HAP-1 (cell line): ENCODE measurements around the gene TMEM238.

Experiments used
- DNase-seq, 2 experiments: peaks; one replicate each; pipeline ENCODE4 v3.0.0-alpha.2; 2016 to 2020; ENCODE audit warnings: low spot score in 2 of 2
- H3K27me3 ChIP-seq: fragments of 250-450 bp; sonication (Bioruptor Pico); 2 replicates; pipeline ENCODE4 v1.5.1; 2020; ENCODE audit warnings: low read depth, mild to moderate bottlenecking, moderate library complexity
- H3K36me3 ChIP-seq: fragments of 250-450 bp; sonication (Bioruptor Pico); replicated peaks from 2 replicates; pipeline ENCODE4 v1.5.1; 2020; ENCODE audit warnings: mild to moderate bottlenecking
- H3K4me1 ChIP-seq: fragments of 250-450 bp; sonication (Bioruptor Pico); 2 replicates; pipeline ENCODE4 v1.5.1; 2020; ENCODE audit warnings: mild to moderate bottlenecking
- H3K4me3 ChIP-seq: fragments of 250-450 bp; sonication (Bioruptor Pico); 2 replicates; pipeline ENCODE4 v1.5.1; 2020; ENCODE audit warnings: mild to moderate bottlenecking, moderate library complexity
- H3K9me3 ChIP-seq: fragments of 250-450 bp; sonication (Bioruptor Pico); 2 replicates; pipeline ENCODE4 v1.5.1; 2020; ENCODE audit warnings: mild to moderate bottlenecking, moderate library complexity
- in situ Hi-C: fragments of 300-500 bp; cut with MboI; formaldehyde crosslinking; loops from 3 replicates; pipeline ENCODE4 v1.14.3; 2020; ENCODE audit warnings: low sequenced_read_pairs, inconsistent platforms, mixed read lengths

The TMEM238 gene

DNA sequence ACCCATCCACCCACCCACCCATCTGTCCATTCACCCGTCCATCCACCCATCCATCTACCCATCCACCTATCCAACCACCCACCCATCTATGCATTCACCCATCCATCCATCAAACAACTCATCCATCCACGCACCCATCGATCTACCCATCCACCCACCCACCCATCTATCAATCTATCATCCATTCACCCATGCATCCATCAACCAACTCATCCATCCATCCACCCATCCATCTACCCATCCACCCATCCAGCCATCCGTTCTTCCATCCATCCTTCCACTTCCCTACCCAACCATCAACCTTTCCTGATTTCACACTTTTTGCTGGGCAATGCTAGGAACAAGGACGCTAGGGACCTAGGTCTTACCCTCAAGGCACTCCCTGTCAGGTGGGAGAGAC, 2.1 kb downstream of the TMEM238 start:
- Histone ChIP-seq H3K27me3 (no peaks in the 10 kb centered on the region), H3K9me3 (no peaks in the 10 kb centered on the region; the same call in 1 of the 2 replicates), H3K36me3 (peaks cover 12% of the 10 kb centered on the region), H3K4me3 (no peak overlapping the region), H3K4me1 (peaks cover 13% of the 10 kb centered on the region)
- no peak for DNase-seq
- in situ Hi-C loops: loop anchor here (10.0 kb wide), 1 partner anchor 77 kb away; no protein-coding TSS in a partner anchor

DNA sequence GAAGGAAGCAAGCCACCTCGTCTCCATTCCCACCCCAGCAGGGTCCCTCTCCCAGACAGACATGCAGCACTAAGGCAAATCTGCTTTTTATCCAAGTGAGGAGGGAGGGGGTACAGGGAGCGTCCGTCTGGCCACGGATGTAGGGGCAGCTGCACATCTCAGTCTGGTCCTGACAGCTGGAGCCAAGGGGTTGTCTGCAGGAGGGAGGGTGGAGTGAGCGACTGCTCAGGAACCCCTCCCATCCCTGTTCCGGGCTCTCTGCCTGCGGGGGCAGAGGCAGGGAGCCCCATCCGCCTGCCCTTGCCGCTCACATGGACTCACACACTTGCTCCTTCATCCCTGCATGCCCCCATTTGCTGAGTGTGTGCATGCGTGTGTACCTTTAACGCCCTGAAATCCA, 4.9 kb downstream of the TMEM238 start:
- H3K4me1 ChIP-seq: peaks cover 8% of the 10 kb centered on the region
- no peak for DNase-seq
- no peaks in the 10 kb centered on the region for H3K27me3 ChIP-seq
- no peaks in the 10 kb centered on the region; the same call in 1 of the 2 replicates for H3K9me3 ChIP-seq
- in situ Hi-C loops: no loop called here
- H3K4me3 ChIP-seq: no peak overlapping the region
- H3K36me3 ChIP-seq: no peaks in the 10 kb centered on the region

DNA sequence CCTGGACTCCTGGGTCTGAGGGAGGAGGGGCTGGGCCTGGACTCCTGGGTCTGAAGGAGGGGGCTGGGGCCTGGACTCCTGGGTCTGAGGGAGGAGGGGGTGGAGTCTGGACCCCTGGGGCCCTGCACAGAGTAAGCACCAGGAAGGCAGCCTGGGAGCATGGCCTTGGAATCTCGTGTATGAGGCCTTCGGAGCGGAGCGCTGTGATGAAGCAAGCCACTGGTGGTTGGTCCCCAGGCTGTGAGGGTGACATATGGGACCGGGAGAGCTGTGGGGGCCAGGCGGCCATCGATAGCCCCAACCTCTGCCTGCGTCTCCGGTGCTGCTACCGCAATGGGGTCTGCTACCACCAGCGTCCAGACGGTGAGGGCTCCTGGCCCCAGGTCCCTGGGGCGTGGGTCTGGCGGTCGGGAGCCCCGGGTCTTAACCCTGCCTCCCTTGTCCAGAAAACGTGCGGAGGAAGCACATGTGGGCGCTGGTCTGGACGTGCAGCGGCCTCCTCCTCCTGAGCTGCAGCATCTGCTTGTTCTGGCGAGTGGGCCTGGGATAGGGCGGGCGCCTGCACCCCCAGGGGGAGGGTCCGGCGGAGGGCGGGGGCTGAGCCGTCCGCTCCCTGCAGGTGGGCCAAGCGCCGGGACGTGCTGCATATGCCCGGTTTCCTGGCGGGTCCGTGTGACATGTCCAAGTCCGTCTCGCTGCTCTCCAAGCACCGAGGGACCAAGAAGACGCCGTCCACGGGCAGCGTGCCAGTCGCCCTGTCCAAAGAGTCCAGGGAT, 6.5 kb downstream of the TMEM238 start:
- Histone ChIP-seq H3K27me3 (no peaks in the 10 kb centered on the region), H3K4me1 (no peaks in the 10 kb centered on the region; the same call in 1 of the 2 replicates), H3K9me3 (no peaks in the 10 kb centered on the region; the same call in 1 of the 2 replicates), H3K36me3 (no peaks in the 10 kb centered on the region), H3K4me3 (no peak overlapping the region)
- no peak for DNase-seq
- in situ Hi-C loops: no loop called here

GRCh38 chr19:55376241-55376933, 7.7 kb downstream of the TMEM238 start, which contains the start of gene TMEM190:
Gene TMEM190 (plus strand): TSS chr19:55376826. CDS start chr19:55376854, 28 bp downstream.
- peak in 1 of 2 experiments; percentile 56 for DNase-seq
- Histone ChIP-seq H3K9me3 (no peaks in the 10 kb centered on the region), H3K4me3 (no peak within 1 kb of the TSS), H3K27me3 (peaks cover 9% of the 10 kb centered on the region), H3K4me1 (no peaks in the 10 kb centered on the region; the same call in 1 of the 2 replicates), H3K36me3 (no peaks in the 10 kb centered on the region)
- in situ Hi-C loops: no loop called here

- in situ Hi-C loops: no loop called here
- Histone ChIP-seq H3K27me3 (peaks cover 25% of the 10 kb centered on the region), H3K4me3 (no peak overlapping the region), H3K9me3 (no peaks in the 10 kb centered on the region), H3K36me3 (no peaks in the 10 kb centered on the region), H3K4me1 (no peaks in the 10 kb centered on the region; the same call in 1 of the 2 replicates)
- no peak for DNase-seq
These were observed 9.9 kb downstream of the TMEM238 start for GRCh38 chr19:55373993-55374757.

GRCh38 chr19:55373306-55373992, 10.6 kb downstream of the TMEM238 start:
- no peaks in the 10 kb centered on the region; the same call in 1 of the 2 replicates for H3K4me1 ChIP-seq
- peaks cover 29% of the 10 kb centered on the region for H3K27me3 ChIP-seq
- H3K36me3 ChIP-seq: no peaks in the 10 kb centered on the region
- no peak overlapping the region for H3K4me3 ChIP-seq
- no peak for DNase-seq
- H3K9me3 ChIP-seq: no peaks in the 10 kb centered on the region
- in situ Hi-C loops: no loop called here

DNA sequence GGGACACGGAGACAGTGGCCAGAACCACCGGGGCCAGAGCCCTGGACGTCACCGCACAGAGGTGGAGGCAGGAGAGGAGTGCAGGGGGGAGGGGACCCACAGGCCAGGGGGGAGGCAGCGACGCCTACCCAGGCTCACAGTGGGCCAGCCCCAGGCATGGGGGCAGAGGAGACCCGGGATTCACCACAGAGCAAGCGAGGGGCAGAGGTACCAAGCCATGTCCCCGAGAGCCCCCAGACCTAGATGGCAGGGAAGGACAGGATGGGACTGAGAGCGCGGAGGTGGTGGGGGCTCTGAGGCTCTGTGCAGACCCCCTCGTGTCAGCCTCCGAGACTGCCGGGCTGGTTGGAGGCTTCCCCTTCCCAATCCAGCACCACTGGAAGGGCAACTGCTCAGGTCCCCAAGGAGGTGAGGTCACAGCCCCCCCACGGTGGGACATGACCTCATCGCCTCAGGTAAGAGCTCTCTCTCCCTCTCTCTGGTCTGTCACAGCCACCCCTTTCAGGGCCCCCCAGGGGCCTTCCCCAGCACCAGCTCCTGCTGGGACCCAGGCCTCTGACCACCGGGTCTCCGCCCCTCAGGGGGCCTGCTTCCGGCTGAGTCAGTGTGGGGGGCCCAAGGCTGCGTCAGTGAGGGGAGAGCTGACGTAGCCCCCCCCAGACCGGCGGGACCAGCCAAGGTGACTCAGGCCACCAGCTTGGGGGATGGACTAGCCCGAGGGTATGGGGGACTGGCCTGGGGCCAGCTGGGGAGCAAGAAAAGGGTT, 11.6 kb downstream of the TMEM238 start:
- in situ Hi-C loops: no loop called here

DNA sequence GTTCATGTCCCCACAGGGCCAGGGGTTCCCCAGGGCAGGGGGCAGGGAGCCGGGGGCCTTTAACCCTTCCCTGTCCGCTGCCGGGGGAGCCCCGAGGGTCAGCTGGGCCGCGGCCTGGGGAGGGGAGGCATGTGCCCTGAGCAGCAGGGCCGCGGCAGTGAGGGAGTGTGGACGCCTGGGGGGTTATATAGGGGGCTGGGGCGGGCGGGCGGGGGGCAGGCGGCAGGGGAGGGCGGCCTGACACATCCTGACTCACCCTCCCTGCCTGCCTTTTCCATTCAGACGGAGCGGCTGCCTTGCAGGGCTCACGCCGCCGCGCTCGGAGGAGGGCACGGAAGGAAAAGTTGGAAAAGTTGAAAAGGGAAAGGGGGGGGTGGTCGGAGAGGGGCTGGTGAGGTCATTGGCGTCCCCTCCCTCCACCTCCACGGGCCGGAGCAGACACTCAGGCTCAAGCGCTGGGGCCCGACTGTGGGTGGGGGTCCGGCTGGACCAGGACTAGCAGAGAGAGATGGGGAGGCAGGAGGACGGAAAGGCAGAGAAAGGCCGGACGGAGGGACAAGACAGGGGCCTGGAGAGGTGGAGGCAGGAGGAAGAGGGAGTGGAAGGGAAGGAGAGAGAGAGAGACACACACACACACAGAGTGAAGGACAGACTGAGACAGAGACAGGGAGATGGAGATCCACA, 13.6 kb downstream of the TMEM238 start, which contains the start of gene IL11:
Gene IL11, minus strand, starts transcription at position 159 of the 684 bp plus-strand sequence. Its CDS starts 153 bp downstream, at position 6.
- in situ Hi-C loops: no loop called here

More for the DNA sequence above, 11.6 kb downstream of the TMEM238 start:
- H3K36me3 ChIP-seq: no peaks in the 10 kb centered on the region
- H3K4me1 ChIP-seq: no peaks in the 10 kb centered on the region; the same call in 1 of the 2 replicates
- no peak for DNase-seq
- no peak overlapping the region for H3K4me3 ChIP-seq
- H3K9me3 ChIP-seq: no peaks in the 10 kb centered on the region
- peaks cover 30% of the 10 kb centered on the region for H3K27me3 ChIP-seq

GRCh38 chr19:55369653-55370304, 14.3 kb downstream of the TMEM238 start:
- in situ Hi-C loops: no loop called here
- no peaks in the 10 kb centered on the region for H3K9me3 ChIP-seq
- peaks cover 30% of the 10 kb centered on the region for H3K27me3 ChIP-seq
- peak; percentile 10 to 70 for DNase-seq
- H3K36me3 ChIP-seq: no peaks in the 10 kb centered on the region
- peak overlapping the region; percentile 31 for H3K4me3 ChIP-seq
- no peaks in the 10 kb centered on the region for H3K4me1 ChIP-seq

More for the DNA sequence above, 13.6 kb downstream of the TMEM238 start, which contains the start of gene IL11:
- Histone ChIP-seq H3K27me3 (peaks cover 30% of the 10 kb centered on the region), H3K4me3 (peak within 1 kb of the TSS; percentile 31), H3K36me3 (no peaks in the 10 kb centered on the region), H3K9me3 (no peaks in the 10 kb centered on the region), H3K4me1 (no peaks in the 10 kb centered on the region)
- DNase-seq: no peak

DNA sequence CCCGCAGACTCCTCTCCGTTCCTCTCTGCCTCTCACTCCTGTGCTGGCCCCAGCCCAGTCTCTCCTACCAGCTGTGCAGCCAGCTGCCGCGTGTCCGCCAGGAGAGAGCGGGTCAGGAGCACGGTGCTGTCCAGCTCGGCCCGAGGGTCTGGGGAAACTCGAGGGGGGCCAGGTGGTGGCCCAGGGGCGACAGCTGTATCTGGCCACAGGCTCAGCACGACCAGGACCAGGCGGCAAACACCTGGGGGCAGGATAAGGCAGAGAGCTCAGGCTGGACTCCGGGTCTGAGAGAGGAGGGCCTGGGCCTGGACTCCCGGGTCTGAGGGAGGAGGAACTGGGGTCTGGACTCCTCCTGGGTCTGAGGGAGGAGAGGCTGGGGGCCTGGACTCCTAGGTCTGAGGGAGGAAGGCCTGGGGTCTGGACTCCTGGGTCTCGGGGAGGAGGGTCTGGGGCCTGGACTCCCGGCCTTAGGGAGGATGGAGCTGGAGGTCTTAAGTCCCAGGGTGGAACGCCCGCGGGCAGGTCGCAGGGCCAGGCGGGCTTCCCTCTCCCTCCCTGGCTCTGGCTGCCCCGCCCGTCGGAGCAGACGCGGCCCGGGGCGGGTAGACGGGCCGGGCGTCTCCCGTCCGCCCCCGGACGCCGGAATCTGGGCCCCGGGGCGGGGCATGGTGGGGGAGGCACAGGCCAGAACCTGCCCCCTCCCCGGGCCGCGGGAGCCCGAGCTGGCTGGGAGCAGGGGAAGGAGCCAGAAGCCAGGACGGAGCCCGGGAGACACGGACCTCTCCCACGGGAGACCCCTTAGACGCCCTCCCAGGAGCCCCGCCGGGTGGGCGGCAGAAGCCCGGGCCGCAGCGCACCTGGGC, 15.2 kb downstream of the TMEM238 start:
- in situ Hi-C loops: no loop called here
- Histone ChIP-seq H3K9me3 (no peaks in the 10 kb centered on the region), H3K4me1 (no peaks in the 10 kb centered on the region), H3K27me3 (peaks cover 30% of the 10 kb centered on the region), H3K4me3 (peak overlapping the region; percentile 23), H3K36me3 (no peaks in the 10 kb centered on the region)
- DNase-seq: peak in 1 of 2 experiments; percentile 49

GRCh38 chr19:55368106-55368505, 16.0 kb downstream of the TMEM238 start:
- no peaks in the 10 kb centered on the region for H3K4me1 ChIP-seq
- DNase-seq: no peak
- H3K4me3 ChIP-seq: no peak overlapping the region
- in situ Hi-C loops: no loop called here
- peaks cover 30% of the 10 kb centered on the region for H3K27me3 ChIP-seq
- no peaks in the 10 kb centered on the region for H3K9me3 ChIP-seq
- H3K36me3 ChIP-seq: no peaks in the 10 kb centered on the region
